Type B pancreatic cell (in vitro differentiated cells): Measurements from ENCODE around the gene MPPED2. TPM values are rescaled to one million over a fixed set of nuclear protein-coding genes. Genes with fewer than 3 reads are reported as not detected.

Experiments used
- DNase-seq: peaks from one replicate; pipeline ENCODE4 v3.0.0; 2021; ENCODE audit warnings: mixed read lengths; ENCODE audit not compliant: unreplicated experiment; ENCODE audit errors: extremely low spot score
- H3K27ac Mint-ChIP-seq: 2 replicates; pipeline ENCODE4 v1.8.0; 2021; ENCODE audit warnings: mild to moderate bottlenecking, mixed read lengths
- H3K27me3 Mint-ChIP-seq: 2 replicates; pipeline ENCODE4 v1.8.0; 2021; ENCODE audit warnings: mixed read lengths
- H3K36me3 Mint-ChIP-seq: 2 replicates; pipeline ENCODE4 v1.8.0; 2021; ENCODE audit warnings: mixed read lengths
- H3K4me1 Mint-ChIP-seq: one replicate; pipeline ENCODE4 v1.8.0; 2021; ENCODE audit warnings: mixed read lengths; ENCODE audit not compliant: unreplicated experiment
- H3K4me3 Mint-ChIP-seq: 2 replicates; pipeline ENCODE4 v1.8.0; 2021; ENCODE audit warnings: mild to moderate bottlenecking, mixed read lengths
- H3K9me3 Mint-ChIP-seq: 2 replicates; pipeline ENCODE4 v1.8.0; 2021; ENCODE audit warnings: mixed read lengths
- CTCF ChIP-seq: fragments of 200-600 bp; sonication (generic); conservative IDR thresholded peaks from 2 replicates; pipeline ENCODE4 v1.5.0; 2021; ENCODE audit warnings: antibody characterized with exemption, mild to moderate bottlenecking
- total RNA-seq: library from RNA; stranded (reverse); gene quantifications from 2 replicates; pipeline ENCODE4 v1.2.1, GENCODE V29; 2021; ENCODE audit warnings: low replicate concordance

Gene MPPED2
- total RNA-seq, 1 donor from 2014 or later, result 63.9 TPM

GRCh38 chr11:30377347-30377746 lies 208.8 kb downstream of the MPPED2 start:
- no peak overlapping the region for H3K4me3 Mint-ChIP-seq
- H3K27me3 Mint-ChIP-seq, result peaks cover 3% of the 10 kb centered on the region
- H3K9me3 Mint-ChIP-seq, result no peaks in the 10 kb centered on the region
- no peak overlapping the region for H3K27ac Mint-ChIP-seq
- DNase-seq, result no peak
- no peak for TF ChIP-seq CTCF
- H3K4me1 Mint-ChIP-seq, result peaks cover 18% of the 10 kb centered on the region
- no peaks in the 10 kb centered on the region for H3K36me3 Mint-ChIP-seq

DNA sequence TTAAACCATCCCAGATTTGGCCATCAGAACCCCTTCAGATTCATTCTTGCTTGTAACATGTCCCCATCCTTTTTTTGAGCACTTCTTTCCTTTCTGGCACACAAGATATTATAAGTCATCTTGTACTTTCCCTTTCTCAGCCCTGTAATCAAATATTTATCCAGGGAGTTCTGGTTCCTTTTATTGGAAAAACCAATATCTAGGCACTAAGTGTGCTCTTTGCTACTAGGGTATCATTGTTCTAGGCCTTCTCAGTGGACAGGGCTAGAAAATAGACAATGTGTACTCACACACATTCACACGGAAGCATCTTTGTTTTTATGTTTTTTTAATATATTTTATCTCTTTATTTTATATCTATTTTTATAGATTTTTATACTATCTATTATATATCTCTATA lies 216.0 kb downstream of the MPPED2 start:
- H3K27me3 Mint-ChIP-seq, result no peaks in the 10 kb centered on the region
- TF ChIP-seq CTCF, result no peak
- DNase-seq, result no peak
- H3K9me3 Mint-ChIP-seq, result peaks cover 12% of the 10 kb centered on the region
- no peak overlapping the region for H3K27ac Mint-ChIP-seq
- H3K36me3 Mint-ChIP-seq, result no peaks in the 10 kb centered on the region
- no peak overlapping the region for H3K4me3 Mint-ChIP-seq
- H3K4me1 Mint-ChIP-seq, result peaks cover 21% of the 10 kb centered on the region

GRCh38 chr11:30368394-30368793 lies 217.8 kb downstream of the MPPED2 start:
- no peak overlapping the region for H3K4me3 Mint-ChIP-seq
- no peak for TF ChIP-seq CTCF
- peaks cover 26% of the 10 kb centered on the region for H3K4me1 Mint-ChIP-seq
- H3K36me3 Mint-ChIP-seq, result no peaks in the 10 kb centered on the region
- no peak for DNase-seq
- H3K27me3 Mint-ChIP-seq, result no peaks in the 10 kb centered on the region
- H3K9me3 Mint-ChIP-seq, result peaks cover 12% of the 10 kb centered on the region
- H3K27ac Mint-ChIP-seq, result no peak overlapping the region

- Mint-ChIP-seq H3K4me3 (no peak overlapping the region), H3K4me1 (peaks cover 22% of the 10 kb centered on the region), H3K36me3 (peaks cover 3% of the 10 kb centered on the region), H3K9me3 (peaks cover 12% of the 10 kb centered on the region), H3K27me3 (no peaks in the 10 kb centered on the region), H3K27ac (peak overlapping the region; percentile 4)
- no peak for DNase-seq
- no peak for TF ChIP-seq CTCF
These were observed 220.2 kb downstream of the MPPED2 start for GRCh38 chr11:30365793-30366517.

- no peak overlapping the region for H3K4me3 Mint-ChIP-seq
- H3K36me3 Mint-ChIP-seq, result peaks cover 3% of the 10 kb centered on the region
- no peak for TF ChIP-seq CTCF
- peaks cover 12% of the 10 kb centered on the region for H3K9me3 Mint-ChIP-seq
- no peaks in the 10 kb centered on the region for H3K27me3 Mint-ChIP-seq
- peaks cover 22% of the 10 kb centered on the region for H3K4me1 Mint-ChIP-seq
- no peak overlapping the region for H3K27ac Mint-ChIP-seq
- DNase-seq, result no peak
These were observed 221.2 kb downstream of the MPPED2 start for GRCh38 chr11:30364837-30365482.
